LNCaP clone FGC (cell line): ENCODE data around the gene NADK2.

Source experiments
- DNase-seq: peaks from one replicate; pipeline ENCODE4 v3.0.0-alpha.2; 2011; ENCODE audit warnings: low read depth
- H3K4me3 ChIP-seq: 2 replicates; pipeline ENCODE4 v1.5.1; 2011; ENCODE audit warnings: mild to moderate bottlenecking, low read depth, low read length, control low read depth
- CTCF ChIP-seq: IDR thresholded peaks from 2 replicates; pipeline ENCODE4 v1.5.1; 2012; ENCODE audit warnings: mild to moderate bottlenecking; ENCODE audit not compliant: control insufficient read depth, insufficient read depth; ENCODE audit errors: extremely low read depth

NADK2 gene

DNA sequence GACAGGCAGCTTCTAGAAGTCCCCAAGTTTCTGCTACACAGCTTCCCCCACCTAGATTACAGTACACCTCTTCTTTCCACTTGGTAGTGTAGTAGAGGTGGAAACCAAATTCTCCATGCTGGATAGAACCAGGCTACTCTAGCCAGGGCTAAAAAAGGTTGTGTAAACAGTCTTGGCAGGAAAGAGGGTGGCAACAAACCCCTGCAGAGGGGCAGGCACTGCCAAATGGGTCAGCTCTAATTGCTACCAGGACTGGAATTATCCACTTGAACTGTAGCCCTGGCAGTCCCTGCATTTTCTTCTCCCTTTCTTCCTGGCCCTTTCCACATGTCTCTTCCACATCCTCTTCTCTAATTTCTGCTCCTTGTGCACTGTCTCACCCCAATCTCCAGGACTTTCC lies 35.1 kb upstream of the NADK2 start:
- no peak overlapping the region for H3K4me3 ChIP-seq
- no peak for TF ChIP-seq CTCF
- no peak for DNase-seq

- H3K4me3 ChIP-seq = no peak overlapping the region
- TF ChIP-seq CTCF = no peak
Observed at GRCh38 chr5:36273809-36274526, 32.2 kb upstream of the NADK2 start.

DNA sequence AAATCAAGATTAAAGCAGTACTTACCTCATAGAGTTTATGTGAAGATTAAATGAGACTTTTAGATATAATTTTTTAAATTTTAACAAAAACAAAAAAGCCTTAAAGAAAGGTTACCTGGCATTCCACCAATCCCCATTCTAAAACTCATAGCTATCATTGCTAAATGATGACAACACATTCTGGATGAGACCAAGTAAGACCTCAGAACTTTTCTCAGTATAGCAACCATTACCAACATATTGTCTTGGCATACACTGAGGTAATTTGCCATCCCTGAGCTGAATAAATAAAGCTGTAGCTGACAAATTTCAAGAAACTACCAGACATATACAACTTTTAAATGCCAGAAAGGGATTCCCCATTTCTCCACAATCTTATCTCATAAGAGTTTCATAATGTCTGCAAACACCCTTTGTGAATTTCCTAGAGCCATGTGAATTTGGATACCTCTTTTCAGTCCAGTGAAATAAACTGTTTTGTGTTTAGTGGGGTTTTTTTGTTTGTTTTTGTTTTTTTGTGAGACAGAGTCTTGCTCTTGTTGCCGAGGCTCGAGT lies 30.5 kb upstream of the NADK2 start:
- DNase-seq = no peak
- TF ChIP-seq CTCF = no peak
- H3K4me3 ChIP-seq = no peak overlapping the region

More at GRCh38 chr5:36273809-36274526, 32.2 kb upstream of the NADK2 start:
- peak; percentile 34 for DNase-seq

GRCh38 chr5:36270876-36271575 lies 29.3 kb upstream of the NADK2 start:
- no peak overlapping the region for H3K4me3 ChIP-seq
- TF ChIP-seq CTCF = no peak
- DNase-seq = no peak

- DNase-seq = no peak
- no peak for TF ChIP-seq CTCF
- H3K4me3 ChIP-seq = no peak overlapping the region
Observed at GRCh38 chr5:36270175-36270574, 28.4 kb upstream of the NADK2 start.

- no peak for TF ChIP-seq CTCF
- DNase-seq = no peak
- no peak overlapping the region for H3K4me3 ChIP-seq
Observed at GRCh38 chr5:36269478-36269877, 27.8 kb upstream of the NADK2 start.

GRCh38 chr5:36267905-36268304 lies 26.2 kb upstream of the NADK2 start:
- no peak for DNase-seq
- H3K4me3 ChIP-seq = no peak overlapping the region
- no peak for TF ChIP-seq CTCF
